Glomerular visceral epithelial cell (primary cell): Measurements from ENCODE around the gene IGSF3.

Source experiments
- DNase-seq: peaks from one replicate; pipeline ENCODE4 v3.0.0-alpha.2; 2016; ENCODE audit errors: extremely low spot score

Gene IGSF3

DNA sequence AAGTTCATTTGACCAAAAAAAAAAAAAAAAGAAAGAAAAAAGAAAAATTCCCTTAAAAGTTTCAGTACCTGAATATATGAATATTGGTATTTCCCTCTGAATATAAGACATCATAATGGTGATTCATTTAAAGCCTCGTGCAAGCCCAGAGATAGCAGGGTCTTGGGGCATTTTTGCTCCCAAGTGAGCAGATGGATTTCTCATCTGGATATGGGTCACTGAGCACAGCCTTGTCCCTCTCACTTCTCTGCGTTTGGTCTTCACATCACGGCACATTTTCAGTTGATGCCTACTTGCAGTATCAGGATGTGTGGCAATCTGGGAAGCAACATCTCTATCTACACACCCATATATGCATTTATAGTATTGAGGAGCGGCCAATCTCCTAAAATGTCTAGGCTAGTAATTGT lies 109.4 kb downstream of the IGSF3 start:
- DNase-seq = no peak

DNA sequence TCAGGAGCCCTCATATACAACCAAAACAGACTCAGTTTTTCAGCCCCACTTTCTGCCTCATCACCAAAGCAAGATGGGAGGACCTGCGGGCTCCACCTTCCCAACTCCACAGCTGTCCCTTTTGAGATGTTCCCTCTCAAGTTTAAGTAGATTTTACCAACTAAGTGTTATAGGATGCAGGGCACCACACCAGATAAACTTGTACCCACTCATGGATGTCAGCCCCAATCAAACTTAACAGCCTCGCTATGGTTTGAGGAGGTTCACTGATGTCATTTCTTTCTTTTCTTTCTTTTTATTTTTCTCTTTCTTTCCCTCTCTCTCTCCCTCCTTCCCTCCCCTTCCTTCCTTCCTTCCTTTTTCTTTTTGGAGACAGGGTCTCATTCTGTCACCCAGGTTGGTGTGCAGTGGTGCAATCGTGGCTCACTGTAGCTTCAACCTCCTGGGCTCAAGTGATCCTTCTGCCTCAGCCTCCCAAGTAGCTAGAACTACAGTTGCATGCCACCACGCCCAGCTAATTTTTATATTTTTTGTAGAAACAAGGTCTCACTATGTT lies 110.1 kb downstream of the IGSF3 start:
- no peak for DNase-seq

DNA sequence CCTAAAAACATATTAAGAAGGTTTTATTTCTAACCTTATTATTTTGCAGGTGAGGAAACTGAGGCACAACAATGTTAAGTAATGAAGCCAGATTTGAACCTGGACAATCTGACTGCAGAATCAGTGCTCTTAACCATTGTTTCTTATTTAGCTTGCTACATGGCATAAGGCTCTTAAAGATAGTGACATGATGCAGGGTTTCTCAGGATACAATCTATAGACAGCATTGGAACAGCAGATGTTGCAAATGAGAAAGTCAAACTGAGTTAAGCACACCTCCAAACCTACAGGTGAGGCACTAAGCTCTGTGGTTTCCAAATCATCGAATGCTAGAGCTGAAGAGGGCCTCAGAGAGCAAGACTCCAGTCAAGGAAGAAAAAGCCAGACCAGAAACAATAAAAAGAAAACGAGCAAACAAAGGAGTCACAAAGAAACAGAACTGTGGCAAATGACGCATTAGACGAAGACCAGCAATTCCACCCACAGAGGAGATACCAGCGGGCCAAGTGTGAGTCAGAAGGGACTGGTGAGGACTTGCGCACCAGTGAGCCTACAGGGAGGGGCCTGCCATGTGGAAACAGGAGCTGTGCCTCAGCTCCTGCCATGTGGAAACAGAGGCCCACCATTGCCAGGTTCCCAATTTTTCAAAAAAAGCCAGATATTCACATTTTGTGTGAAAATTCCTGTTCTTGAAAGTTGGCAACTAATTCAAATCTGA lies 111.1 kb downstream of the IGSF3 start:
- peak; percentile 93 for DNase-seq

DNA sequence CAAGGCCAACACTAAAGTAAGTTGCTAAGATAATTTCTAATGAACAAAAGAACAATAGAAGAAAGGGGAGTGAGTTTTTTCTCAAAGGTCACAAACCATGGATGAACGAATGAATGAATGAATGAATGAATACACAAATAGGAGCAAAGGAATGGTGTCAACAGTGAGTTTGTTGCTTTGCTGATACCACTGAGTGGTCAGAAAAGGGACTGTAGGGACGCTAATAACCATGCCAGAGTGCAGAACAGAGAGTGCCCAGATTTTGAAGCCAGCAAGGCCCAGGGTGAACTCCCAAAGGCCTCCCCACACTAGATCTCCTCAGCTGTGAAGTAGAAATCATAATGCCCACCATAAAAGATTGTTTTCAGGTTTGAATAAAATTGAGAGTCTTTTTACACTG lies 112.6 kb downstream of the IGSF3 start:
- no peak for DNase-seq

DNA sequence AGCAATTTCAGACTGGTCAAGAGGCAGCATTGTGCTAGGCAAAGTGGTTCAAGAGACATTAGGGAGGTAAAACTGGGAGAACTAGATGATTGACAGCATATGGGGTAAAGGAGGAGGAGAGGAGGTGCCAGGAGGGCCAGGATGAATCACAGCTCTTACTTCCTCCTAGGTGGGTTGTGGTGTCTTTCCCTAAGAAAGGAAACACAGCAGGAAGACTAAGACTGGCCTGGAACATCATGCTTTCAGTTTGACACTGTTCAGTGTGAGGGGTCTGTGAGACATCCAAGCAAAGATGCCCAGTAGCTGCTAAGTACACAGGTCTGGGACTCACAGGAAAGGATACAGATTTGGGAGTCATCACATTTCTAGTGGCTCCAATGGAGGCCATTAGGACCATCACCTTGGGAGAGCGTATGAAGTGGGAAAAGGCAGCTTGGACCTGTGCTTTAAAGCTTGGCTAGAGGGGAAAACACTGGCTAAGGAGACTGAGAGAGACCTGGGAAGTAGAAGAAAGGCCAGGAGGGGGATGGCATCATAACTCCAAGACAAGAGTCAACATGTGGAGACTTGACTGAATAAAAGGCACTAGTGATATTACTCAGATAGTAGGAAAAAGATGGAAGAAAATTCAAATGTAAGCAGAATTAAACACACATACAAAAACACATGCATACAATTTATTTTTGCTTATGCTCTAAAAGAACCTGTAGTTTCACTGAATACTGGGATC lies 114.0 kb downstream of the IGSF3 start:
- peak; percentile 56 for DNase-seq

DNA sequence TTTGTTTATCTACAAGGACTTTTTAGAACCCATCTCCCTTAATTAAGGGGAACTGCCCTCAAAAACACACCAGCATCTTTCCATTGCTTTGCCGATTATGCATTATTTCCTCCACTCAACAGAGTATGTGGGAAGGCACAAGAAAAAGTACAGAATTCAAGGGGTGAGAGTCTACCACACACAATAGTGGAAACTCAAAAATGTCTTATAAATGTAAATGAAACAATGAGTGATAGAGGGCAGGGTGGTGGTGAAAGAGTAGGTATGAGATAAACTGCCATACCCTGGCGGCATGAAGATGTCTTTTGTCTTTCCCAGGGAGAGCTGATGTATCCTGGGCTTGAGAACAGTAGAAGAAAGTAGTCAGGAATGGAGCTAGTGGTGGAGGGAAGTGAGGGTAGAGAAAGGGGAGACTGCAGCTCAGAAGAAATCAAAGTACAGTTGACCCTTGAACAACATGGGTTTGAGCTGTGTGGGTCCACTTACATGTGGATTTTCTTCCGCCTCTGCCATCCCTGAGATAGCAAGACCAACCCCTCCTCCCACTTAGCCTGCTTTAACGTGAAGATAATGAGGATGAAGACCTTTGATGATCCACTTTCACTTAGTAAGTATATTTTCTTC lies 121.1 kb downstream of the IGSF3 start:
- no peak for DNase-seq

DNA sequence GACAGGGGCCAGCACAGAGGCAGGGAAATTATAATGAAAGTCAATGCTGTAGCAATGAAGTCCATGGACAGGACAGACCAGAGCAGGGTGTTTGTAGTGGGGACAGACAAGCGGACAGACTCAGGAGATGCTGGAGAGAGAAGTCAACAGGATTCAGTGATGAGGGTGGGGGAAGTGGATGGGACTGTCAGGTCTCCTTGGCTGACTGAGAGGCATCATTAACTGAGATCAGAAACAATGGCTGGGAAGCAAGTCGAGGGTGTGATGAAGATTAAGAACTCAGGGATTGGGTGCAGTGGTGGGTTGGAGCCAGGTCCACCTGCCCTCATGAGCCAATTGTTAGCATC lies 122.2 kb downstream of the IGSF3 start:
- no peak for DNase-seq

DNA sequence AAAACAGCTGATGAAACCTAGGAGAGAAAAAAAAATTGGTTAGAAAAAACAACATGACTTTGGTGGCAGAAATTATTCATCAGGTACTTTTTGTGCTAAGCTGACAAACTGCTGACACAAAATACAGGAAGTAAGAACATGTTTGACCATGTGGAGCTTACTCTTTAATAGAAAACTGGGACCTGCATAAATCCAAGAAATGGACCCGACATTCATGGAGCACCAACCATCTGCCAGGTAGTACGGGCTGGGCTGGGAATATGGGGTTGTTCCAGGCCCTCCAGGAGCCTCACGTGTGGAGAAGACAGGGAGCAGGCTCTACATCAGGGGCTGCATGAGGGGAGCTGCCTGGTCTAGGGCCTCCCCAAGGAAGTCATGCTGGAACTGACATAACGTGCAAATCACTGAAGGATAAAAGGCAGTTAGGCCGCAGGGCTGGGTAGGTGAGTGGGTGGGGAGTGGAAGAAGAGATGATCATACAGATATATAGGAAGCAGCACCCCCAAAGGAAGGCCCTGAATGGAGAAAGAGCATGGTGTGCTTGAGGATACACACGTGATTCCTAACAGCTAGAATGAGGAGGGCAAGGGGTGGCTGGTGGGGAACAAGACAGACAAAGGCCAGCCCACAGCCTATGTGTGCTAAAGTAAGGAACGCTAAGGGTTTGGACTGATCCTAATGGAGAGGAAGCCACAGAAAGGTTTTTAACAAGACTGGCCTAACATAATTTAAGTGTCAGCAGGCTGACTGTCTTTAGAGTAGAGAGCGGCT lies 122.8 kb downstream of the IGSF3 start:
- DNase-seq = no peak

DNA sequence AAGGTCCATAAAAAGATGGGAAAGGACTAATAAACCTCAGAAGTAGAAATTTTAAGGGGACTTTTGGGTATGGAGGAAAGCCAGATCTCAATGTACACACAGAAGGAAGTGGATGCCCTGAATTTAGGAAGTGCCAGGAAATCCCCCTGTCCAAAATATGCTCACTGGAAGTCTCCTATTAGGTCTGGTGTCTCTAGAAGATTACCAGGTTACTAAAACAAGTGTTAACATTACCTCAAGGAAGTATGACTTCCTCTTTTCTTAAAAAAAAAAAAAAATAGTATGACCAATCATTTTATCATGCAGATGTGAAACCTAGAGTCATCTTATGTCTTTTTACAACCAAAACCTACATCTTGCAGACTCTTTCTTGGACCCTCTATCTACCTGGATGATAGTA lies 127.4 kb downstream of the IGSF3 start:
- no peak for DNase-seq

DNA sequence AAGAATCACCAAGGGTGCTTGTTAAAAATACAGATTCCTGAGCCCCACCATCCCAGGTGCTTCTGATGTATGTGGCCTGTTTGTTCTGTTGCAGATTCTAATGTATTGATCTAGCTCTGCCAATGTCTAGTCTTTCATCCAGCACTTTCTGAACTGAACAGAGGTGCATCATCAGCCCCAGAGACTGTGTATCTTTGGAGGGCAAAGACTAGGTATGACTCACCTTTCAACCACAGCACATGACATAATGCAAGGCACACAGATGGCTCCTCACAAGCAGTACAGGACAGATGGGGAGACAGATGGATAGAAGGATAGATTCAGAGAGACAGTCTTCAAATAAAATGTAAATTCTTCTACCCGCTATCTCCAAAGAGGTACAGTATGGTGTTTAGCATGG lies 129.0 kb downstream of the IGSF3 start:
- peak; percentile 69 for DNase-seq

DNA sequence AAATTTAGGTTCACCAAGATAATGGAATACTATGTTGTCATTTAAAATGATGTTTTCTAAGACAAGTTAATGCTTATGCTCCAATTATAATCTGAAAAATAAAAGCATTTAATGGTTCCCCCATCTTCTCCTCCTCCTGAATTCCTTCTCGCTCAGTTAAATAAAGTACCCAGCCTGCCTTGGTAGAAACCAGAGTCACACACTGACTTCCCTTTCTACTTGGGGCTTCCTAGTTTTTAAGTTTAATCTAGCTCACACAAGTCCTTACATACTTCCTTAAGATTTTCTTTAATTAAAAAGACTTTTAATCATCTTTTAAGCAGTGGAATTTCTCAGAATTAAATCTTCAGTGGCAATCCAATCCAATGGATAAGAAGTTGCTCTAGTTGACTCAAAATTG lies 129.6 kb downstream of the IGSF3 start:
- no peak for DNase-seq

DNA sequence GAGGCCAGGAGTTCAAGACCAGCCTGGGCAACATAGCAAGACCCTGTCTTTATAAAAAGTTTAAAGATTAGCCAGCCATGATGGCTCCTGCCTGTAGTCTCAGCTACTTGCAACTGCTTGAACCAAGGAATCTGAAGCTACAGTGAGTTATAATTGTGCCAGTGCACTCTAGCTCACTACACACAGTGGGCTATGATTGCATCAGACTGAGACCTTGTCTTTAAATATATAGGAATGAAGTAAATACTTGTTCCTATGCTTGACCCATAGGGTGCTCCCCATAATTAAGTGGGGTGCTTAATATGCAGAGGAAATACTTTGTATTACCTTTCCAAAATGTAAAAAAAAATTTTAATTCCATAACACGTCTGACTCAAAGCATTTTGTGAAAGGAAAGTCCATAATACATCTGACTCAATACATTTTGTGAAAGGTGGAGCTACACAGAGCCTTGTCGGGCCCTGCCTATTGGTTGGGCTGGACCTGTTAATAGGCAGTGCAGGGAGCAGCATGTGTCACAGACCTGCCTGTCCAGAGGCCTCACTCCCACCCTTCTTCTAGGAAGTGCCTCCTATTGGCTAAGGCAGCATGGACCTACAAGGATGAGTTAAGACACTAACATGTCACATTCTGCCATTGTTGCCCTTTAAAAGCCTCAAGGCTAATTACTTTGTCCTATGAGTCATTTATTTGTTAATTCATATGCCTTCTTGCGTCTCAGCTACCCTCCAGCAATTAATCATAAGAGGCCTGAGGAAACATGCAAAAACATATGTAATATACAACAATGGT lies 130.3 kb downstream of the IGSF3 start:
- no peak for DNase-seq

DNA sequence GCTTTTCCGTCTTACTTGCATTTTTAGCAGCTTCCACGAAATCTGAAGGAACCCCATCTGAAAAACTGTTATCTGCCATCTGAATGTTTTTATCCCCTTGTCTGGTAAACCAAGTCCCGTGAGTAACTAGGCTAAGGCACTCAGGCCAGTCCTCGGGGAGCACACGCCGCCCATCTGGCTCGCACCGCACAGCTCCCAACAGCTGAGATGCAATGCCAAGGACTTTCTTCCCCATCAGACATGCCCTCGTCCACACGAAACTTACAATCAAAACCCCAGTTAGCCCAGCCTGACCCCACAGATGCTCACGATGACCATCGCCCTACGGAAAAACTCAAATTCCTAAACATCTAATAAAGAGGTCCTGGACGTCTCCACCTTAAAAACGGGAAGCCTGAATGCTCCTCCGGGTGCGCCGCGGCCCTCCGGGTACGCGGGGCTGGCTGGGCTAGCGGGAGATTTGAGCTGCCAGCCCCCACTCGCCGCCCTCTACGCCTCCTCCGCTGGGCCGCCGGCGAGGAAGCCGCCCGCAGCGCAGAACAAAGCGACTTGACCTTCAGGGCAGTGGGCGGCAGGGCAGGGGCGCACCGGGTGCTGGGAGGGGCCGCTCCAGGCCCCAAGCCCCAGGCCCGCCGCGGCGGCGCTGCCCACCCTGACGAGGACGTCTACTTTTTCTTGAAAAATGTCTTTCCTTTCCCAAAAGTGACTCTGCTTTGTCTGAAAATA lies 133.4 kb downstream of the IGSF3 start:
- no peak for DNase-seq

DNA sequence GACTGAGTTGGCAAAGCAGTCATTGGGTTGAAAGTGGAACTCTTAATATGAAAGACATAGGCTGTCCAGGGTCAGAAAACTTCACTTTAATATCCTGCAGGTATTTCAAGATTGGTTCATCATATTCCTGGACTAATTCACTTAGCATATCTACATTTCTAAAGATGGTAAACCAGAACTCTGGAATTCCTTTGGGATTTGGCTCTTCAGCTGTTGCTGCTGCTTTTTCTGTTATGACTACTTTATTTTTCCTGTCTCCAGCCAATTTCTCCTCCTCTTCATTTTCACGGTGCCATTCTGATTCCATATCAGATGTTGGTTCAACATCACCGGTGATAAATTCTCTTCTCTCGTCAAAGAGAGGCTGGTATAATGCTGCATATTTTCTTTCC lies 134.1 kb downstream of the IGSF3 start:
- no peak for DNase-seq

DNA sequence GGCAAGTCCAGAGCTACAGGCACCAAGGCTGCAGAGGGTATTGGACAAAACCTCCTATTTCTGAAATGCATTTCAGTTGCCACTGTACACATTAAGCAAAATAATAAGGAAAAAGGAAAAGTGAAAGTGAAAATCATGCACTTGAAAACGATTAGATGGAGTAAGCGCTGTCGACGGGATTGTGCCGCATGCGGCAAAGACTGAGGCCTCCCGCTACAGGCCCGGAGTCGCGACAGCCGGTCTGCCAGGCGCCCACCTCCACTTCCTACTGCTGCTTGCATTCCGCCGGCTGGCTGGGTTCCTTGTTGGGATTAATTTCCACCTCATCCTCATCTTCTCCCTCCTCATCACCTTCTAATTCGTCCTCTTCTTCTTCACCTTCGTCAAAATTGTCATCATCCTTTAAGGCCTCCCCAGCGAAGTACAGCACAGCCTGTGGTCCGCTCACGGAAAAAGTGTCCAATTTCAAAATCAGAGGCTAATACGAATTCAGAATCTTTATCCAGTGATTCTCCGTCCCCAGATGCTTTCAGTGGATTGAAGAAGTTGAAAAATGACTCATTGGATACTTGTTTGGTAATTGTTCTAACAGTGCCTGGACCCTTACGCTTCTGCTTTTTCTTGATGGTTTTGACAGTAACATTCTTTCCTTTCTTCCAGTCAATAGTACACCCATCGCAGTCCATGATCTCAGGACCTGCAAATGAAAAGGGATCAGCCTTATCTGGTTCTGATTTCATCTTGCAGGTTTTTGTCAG lies 134.7 kb downstream of the IGSF3 start:
- no peak for DNase-seq

DNA sequence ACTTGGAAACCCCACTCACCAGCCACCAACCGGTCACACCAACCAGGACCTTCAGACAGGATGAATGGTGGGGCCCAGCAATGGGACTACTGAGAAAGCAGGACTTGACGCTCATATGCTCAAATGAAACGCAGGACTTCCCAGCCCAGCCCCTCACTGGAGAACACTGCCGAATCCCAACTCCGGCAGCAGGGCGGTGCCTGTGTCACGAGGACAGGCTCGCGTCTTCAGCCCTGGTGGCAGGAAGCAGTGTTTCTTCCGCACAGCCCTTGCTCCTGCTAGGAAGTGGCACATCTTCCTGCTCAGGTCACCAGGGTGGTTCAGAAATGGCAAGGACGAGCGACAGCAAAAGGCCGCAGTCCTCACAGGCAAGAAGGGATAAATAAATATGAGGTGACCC lies 135.6 kb downstream of the IGSF3 start:
- no peak for DNase-seq

DNA sequence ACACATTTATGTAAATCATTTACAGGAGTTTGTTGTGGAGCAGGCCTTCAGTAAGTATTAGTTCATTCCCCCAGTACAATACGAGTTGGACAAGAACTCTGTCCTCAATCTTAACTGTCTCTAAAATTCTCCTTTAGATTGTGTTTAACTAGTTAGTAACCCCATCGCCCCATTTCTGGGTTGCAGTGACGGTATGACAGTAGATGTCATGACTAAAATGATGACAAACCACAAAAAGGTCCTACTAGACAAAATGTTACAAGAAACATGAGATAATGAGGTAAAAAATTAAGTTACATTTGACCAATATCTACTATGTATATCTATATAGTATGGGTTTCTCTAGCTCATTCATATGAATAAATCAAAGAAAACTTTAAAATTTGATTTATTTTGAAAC lies 137.9 kb downstream of the IGSF3 start:
- no peak for DNase-seq

DNA sequence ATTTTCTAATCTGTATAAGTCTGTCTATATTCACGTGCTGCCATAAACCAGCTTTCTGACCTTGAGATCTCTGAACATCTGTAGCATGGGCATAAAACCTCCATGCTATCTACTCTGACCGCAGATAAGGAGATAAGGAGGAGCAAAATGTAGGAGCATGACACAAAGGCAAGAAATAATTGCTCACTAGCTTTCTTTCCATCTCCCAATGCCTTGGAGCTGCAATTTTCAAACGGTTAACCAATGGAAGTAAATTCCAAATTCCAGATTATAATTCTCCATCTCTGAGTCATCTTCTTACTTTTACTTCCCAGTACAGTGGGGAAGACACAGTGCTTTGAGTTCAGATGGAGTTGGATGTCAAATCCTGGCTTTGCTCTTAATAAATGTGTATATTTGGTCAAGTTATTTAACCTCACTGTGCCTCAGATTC lies 138.3 kb downstream of the IGSF3 start:
- peak; percentile 23 for DNase-seq

DNA sequence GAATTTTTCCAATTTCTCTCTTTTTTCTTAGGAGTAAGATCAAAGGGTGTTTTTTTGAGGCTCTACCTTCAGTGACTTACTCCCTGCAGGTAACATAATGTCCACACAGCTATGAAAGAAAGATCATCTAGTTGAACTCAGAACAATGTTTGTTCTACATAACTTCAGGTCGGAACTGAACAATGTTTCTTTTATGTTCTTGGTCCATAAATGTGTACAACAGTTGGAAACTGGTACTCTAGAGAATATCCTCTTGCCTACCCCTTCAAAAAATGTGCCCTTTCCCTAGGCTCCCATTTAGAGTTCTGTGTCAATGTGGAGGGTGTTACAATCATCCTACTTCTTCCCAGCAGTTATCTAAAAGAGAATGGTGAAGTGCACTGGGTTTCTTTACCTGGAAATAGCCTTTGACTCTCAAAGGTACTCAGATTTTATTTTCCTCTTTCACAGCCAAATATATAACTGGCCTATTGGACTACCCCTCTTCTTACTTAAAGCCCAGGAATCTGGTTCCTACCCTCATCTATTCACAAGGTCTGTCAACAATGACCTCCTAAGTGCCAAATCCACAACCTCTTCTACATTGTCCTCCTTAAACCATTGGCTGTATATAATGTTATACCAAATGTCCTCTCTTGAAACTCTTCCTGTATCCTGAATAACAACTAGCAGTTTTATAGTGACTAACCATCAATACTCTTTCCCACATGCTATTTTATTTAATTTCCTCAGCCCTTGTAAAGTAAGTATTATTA lies 139.0 kb downstream of the IGSF3 start:
- no peak for DNase-seq
